ENCODE data around the gene AMPD2.

DNA sequence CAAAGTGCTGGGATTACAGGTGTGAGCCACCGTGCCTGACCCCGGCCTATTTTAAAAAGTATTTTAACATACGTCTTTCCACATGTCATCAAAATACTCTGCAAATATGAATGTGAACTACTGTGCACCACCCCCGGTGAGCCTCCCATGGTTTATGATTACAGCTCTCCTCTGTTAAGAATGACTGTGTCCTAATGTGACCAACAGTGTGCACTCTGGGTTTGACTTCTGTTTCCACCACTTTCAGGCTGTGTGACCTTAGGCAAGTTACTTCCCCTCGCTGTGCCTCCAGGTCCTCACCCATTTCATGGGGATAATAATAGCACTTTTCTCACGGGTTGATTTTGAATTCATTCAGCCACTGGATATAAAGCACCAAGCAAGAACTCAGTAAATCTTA, 14.7 kb downstream of the AMPD2 start:
- TF ChIP-seq CTCF (IDR thresholded peaks at IDR 0.05): no peak
- TF ChIP-seq POLR2A (IDR thresholded peaks at IDR 0.05): no peak

Measured in transverse colon (tissue), 3 donors.